GM18498 (cell line): Measurements from ENCODE around the gene CADPS.

Experiments
- ATAC-seq: cut with Tn5 transposase; IDR thresholded peaks from one replicate; pipeline ENCODE4 v1.9.1; 2021; ENCODE audit warnings: mild to moderate bottlenecking, moderate library complexity; ENCODE audit not compliant: unreplicated experiment

The CADPS gene

GRCh38 chr3:62815981-62816380 is 59.2 kb downstream of the CADPS start:
- no peak for ATAC-seq

- ATAC-seq = no peak
Measured at GRCh38 chr3:62812631-62813030, 62.6 kb downstream of the CADPS start.

- no peak for ATAC-seq
Measured at GRCh38 chr3:62811119-62811518, 64.1 kb downstream of the CADPS start.

GRCh38 chr3:62809369-62809768 is 65.8 kb downstream of the CADPS start:
- no peak for ATAC-seq

- no peak for ATAC-seq
Measured at GRCh38 chr3:62805580-62806277, 69.5 kb downstream of the CADPS start.

GRCh38 chr3:62805106-62805505 is 70.1 kb downstream of the CADPS start:
- no peak for ATAC-seq

GRCh38 chr3:62803276-62803675 is 71.9 kb downstream of the CADPS start:
- ATAC-seq = no peak

GRCh38 chr3:62798000-62798399 is 77.2 kb downstream of the CADPS start:
- ATAC-seq = no peak

GRCh38 chr3:62797132-62797531 is 78.1 kb downstream of the CADPS start:
- no peak for ATAC-seq

GRCh38 chr3:62795978-62796657 is 79.1 kb downstream of the CADPS start:
- ATAC-seq = no peak

- ATAC-seq = no peak
Measured at GRCh38 chr3:62793946-62794345, 81.3 kb downstream of the CADPS start.

- ATAC-seq = no peak
Measured at GRCh38 chr3:62785384-62785783, 89.8 kb downstream of the CADPS start.

- no peak for ATAC-seq
Measured at GRCh38 chr3:62781121-62781520, 94.1 kb downstream of the CADPS start.

- ATAC-seq = no peak
Measured at GRCh38 chr3:62777674-62778073, 97.5 kb downstream of the CADPS start.

- ATAC-seq = no peak
Measured at GRCh38 chr3:62777130-62777529, 98.1 kb downstream of the CADPS start.

GRCh38 chr3:62774221-62774620 is 101.0 kb downstream of the CADPS start:
- no peak for ATAC-seq

- no peak for ATAC-seq
Measured at GRCh38 chr3:62771331-62772072, 103.7 kb downstream of the CADPS start.

GRCh38 chr3:62768896-62769295 is 106.3 kb downstream of the CADPS start:
- no peak for ATAC-seq

GRCh38 chr3:62761711-62762110 is 113.5 kb downstream of the CADPS start:
- ATAC-seq = no peak

- no peak for ATAC-seq
Measured at GRCh38 chr3:62761311-62761710, 113.9 kb downstream of the CADPS start.

- ATAC-seq = no peak
Measured at GRCh38 chr3:62758296-62759066, 116.7 kb downstream of the CADPS start.
